Measurements from ENCODE around the gene DUS1L.

Gene DUS1L

DNA sequence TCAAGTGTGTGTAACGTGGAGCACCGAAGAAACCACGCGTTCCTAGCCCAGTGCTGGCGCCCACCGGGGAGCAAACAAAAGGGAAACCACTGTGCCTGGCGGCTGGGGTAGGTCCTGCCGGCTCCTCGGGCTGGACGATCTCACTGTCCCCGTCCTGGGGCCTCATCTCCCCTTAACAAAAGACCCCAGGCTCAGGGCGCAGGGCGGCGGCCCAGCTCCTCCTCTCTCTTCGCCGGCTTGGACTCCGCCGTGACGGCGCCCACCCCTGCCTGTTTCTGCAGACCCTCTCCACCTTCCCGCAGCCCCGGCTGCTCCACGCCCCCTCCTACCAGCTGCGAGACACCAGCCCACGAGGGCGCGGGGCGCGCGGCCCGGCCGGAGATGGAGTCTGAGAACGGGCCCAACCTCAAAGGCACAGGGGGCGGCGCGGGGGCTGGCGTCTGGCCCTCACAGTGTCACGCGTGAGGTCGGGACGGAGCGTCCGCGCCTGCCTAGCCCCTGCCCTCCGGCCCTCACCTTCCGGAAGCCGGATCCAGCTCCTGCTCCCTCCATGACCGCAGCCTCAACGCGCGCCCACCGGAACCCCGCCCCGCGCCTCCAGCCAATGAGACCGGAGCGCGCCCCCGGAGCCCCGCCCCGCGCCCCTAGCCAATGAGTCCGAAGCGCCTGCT, 43.2 kb downstream of the DUS1L start, which contains the start of gene CENPX:
TSS of gene CENPX (minus strand) at position 569 of the 671 bp plus-strand sequence. CDS start at position 552, 17 bp downstream.
- DNase-seq: no peak

DNA sequence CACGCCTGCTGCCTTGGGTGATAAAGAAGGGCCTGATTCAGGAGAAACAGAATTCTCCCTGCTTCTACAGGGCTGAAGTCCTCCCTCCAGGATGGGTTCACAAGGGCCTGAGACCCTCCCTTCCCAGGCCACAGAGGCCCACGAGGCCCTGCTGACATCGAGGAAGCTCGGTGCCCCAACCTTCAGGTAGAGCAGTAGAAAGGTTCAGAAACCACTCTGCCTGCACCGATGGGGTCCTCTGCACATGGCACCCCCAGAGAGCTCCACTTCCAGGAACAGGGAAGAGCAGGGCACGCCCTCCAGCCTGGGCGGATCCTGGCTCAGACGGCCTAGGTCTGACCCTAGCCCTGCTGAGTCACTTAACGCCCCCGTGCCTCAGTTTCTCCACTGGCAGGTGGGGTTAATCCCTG, 43.7 kb downstream of the DUS1L start:
- no peak for DNase-seq

DNA sequence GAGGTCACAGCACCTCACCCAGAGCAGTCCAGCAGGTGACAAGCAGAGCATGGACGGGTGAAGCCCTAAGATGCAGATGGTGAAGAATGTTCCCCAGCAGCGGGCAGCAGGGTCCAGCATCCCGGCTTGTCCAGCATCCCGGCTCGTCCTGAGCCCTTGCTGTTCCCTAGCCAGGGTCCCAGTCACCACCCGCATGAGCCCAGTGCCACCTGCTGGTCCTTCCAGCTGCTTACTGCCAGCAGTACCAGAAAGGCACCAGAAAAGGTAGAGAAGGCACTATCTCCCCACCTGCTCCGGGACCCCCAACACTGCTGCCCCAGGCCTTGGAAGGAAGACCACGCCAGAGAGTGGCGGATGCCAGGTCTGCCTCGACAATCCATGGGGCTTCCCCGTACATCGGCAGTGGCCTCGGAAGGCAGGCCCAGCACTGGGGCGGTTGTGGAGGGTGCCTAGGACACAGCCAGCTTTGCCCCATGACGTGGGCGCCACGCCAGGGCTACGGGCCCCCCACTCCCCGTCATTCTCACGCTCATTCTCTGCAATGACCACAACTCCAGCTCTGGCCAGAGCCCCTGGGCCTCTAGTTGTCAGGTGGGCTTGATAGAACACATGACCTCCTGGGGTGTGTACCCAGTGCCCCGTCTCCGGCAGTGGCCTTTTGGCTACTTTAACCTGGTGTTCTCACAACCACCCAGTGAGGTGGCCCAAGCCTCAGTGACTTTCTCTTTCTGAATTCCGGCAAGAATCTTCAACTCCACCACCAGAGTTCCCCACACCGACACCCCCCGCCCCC, 44.3 kb downstream of the DUS1L start:
- DNase-seq: peak; percentile 61

DNA sequence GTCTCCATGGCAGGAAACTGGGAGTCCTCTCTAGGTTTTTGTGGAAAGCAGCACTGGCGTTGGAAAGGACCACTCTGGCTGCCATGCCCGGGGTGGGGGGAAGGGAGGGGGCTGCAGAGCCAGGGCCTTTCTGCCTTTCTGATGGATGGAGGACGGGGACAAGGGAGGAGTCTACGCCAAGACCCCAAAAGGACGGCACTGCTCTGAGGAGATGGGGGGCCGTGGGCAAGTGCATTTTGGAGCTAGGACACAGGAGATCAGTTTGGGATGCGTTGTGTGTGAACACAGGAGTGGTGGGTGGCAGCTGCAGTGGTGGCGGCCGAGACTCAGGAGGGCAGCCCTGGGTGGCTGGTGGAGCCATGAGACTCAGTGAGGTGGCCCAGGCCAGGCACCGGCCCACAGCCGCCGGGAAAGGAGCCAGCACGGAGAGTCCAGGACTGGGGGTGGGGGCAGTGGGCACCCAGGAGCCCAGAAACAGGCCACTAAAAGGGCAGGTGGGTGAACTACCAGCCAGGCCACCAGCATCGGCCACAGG, 45.0 kb downstream of the DUS1L start:
- DNase-seq: no peak

DNA sequence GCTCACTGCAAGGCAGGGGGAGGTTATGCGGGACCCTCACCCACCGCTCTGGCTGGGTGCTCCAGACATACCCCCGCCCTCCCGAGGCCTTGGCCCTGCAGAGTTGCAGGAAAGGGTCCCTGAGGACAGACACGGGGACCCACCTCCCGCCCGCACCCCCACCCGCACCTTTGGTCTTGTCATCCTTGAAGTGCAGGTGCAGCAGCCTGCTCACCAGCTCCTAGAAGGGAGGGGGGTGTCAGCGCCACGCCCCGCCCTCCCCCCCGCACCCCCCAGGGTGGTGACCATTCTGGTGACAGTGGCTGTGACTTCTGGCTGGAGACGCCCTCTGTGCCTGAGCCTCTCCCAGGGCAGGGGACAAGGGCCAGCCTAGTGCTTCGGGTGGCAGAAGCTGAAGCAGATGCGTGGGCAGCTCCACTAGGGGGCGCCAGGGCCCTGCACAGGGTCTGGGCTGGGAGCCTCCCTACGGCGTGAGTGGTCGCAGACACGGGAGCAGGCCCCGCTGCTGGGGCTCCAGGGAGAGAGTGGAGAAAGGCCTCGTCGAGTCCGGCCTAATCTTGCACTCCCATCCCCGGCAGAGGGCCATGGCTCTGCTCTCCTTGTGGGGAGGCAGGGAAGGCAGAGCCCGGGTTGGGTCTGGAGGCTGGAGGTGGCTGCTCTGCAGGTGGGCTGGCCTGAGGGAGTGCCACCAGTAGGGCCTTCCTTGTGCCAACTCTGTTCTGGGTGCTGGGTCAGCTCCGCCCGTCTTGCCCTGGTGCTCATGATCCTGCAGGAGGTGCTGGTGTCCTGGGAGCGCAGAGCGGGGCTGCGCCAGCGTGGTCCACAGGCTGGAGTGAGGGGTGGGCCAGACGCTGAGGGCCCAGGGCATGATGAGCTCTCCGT, 45.7 kb downstream of the DUS1L start:
- peak; percentile 64 for DNase-seq

DNA sequence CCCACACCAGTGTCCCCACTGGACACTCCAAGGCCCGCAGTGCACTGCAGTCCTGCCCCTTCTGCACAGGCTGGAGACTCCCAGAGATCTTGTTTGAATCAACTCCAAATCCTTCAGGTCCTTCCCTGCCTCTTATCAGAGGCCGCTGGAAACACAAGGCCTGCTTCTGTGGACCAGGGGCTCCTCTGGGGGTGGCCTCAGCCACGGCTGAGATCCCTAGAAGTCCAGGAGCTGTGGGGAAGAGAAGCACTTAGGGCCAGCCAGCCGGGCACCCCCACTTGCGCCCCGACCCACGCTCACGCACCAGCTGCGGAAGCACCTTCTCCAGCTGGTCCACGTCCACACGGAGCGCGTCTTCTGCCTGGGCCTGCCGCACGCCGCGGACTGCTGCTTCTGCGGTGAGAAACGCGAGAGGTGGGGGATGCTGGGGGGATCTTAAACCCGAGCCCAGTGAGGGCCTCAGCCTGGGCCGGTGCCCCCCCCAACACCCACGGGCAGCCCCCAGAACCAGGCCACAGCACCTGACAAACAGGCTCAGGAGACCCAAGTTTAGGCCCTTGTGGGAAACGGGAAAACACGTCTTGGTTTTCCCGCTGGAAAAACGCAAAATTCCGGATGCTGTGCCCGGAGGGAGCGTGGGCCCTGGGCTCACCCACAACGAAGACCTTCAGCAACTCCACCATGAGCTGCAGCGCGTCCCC, 46.5 kb downstream of the DUS1L start:
- no peak for DNase-seq

DNA sequence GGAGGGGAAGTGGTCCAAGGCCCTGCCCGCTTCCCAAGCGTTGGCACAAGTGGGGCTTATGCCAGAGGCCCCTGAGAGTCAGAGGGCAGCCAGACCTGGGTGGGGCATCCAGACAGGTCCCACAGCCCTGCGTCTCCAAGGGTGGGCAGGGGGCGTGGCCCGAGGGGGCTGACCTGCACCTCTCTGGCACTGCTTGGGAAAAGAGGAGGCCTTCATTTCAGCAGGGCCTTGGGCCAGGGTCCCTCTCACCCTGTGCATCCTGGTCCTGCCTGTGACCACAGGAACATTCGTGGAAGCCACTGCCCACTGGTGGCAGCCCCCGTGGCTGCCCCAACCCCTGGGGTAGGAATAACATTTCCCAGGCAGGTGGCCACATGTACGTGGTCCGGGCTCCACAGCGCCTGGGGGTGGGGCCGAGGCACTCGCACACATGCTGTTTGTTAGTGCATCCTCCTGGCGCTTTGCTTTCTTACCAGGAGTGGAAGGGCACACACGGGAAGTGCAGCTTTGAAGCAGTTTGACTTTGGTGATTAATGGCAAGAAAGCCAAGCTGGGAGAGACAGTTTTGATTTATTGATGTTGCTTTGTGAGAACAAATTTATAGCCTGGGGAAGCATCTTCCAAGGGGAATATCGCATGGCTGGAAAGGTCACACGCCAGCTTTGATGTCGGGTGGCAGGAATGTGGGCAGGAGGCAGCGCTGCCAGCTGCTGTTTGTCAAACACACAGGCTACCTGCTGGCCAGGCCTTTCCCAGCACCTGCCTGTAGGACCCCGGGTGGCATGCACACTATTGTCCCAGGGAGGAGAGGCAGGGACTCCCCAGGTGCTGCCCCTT, 47.2 kb downstream of the DUS1L start:
- no peak for DNase-seq

DNA sequence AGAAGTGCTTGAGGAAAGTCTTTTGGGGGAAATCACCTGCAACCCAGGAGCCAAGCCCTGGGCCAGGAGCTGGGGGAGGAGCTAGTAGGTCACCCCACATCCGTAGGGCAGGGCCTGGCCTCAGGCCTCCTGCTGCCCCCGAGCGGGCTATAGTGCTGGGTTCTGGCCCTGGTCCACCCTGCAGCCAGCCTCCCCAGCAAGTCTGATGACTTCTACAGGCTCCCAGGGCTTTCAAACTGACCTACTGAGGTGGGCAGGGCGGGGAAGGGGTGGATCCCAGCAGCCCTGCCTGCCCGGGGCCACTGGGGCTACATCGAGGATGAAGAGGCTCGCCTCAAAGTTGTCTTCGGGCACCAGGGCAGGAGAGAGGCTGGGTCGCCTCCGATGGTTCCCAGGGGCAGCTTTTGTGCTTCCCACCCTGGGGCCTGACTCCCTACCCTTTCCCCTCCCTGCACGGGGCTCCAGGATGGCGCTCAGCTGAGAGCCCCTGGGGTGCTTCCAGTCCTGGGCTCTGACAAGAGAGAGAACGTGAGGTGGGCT, 47.9 kb downstream of the DUS1L start:
- DNase-seq: no peak

DNA sequence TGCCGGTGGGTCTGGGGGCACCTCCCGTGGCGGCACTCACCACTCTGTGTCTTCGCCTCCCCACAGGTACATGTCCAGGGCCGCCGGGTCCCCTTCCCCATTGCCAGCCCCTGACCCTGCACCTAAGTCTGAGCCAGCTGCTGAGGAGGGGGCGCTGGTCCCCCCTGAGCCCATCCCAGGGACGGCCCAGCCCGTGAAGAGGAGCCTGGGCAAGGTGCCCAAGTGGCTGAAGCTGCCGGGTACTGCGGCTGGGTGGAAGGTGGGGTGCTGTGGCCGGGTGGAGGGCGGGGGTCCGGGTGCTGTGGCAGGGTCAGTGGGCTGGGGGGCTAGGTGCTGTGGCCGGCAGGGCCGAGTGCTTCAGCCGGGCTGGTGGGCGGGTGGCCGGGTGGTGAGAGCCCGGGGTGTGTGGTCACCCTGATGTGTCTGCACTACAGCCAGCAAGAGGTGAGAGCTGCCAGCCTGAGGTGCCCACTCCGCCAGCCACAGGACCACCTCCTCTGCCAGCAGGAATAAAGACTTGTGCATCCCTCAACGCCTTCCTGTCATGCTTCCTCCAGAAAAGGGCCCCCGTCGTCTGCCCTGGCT, 48.6 kb downstream of the DUS1L start:
- DNase-seq: no peak

DNA sequence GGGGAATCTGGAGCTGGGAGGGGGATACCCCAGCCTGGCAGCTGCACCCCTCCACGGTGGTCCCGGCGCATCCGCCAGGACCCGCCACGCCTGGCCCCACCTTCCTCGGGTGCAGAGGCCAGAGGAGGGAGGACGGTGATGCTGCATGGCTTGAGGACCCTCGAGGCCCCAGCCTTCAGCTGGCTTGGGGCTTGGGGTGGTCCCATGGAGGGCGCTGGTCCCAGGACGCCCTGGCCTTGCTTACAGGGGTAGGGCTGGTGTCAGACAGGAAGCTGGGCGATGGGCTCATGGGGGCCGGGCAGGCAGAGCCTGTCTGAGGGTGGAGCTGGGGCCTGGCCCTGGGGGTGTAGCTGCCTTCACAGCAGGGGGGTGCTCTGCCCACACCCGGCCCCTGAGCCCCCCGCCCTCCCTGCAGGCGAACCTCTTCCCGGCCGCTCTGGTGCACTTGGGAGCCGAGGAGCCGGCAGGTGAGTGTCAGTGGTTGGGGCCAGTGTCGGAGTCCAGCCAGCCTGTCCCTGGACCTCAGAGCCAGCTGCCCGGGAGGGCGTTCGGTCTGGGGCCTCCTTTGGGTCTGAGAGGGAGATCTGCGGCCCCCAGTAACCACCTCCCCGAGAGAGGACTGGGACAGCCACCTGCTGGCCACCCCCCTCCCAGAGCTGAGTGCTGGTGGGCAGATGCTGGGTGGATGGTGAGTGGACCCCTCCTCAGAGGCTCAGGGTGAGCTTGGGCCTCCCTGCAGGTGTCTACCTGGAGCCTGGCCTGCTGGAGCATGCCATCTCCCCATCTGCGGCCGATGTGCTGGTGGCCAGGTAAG, 49.3 kb downstream of the DUS1L start:
- no peak for DNase-seq

DNA sequence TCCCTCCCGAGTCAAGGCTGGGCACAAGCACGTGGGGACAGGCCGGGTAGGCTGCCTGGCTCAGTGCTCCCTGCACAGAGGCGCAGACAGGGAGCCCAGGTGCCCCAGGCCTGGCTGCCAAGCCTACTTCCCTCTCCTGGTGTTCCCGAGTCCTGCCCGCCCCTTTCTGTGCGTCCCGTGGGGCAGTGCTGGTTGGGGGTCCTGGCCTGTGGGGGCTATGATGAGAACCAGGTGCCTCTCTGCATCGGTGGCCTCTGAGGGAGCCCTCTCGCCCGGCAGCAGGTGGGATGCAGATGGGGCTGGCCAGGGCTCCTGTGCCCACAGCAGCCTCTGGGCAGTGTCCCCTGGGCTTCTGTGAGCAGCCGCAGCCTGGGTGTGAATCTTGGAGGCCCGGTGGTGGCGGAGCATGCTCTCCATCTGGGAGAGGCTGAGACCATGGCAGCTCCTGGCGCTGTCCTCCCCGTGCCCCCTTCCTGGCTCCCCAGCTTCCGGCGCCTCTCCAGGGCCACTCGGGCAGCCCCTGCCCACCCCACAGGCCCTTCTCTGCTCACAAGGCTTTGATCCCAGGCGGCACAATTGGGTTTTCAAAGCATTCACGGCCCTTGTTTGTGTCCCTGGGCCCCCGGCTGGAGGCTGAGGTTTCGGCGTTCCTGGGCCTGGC, 50.2 kb downstream of the DUS1L start:
- no peak for DNase-seq

DNA sequence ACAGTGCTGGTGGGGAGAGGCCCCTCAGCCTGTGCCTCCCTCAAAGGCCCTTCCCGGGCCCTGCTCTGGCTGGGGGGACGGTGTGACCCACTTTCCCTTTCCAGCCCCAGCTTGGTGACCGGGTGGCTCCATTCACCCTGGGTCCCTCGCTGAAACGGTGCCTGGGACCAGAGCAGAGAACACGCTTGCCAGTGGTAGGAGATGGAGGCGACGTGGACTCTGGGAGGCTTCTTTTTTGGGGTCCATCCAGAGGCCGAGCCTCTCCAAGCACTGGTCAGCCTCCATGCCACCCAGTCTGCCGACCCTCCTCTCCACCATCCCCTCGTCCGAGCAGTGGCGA, 50.7 kb downstream of the DUS1L start:
- DNase-seq: no peak

DNA sequence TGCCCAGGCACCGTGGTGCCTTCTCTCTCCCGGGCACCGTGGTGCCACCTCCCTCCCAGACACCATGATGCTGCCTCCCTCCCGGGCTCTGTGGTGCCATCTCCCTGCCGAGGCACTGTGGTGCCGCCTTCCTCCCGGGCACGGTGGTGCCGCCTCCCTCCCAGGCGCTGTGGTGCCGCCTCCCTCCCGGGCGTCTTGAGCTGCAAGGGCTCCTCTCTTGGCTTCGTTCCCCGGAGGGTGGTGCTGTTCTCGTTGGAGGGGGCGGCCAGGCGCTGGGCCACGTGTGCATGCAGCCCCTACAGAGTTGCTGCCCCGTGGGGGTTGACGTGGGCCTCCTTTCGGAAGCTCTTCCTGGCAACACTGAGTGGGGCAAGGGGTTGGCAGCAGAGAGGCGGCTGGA, 51.2 kb downstream of the DUS1L start:
- no peak for DNase-seq

DNA sequence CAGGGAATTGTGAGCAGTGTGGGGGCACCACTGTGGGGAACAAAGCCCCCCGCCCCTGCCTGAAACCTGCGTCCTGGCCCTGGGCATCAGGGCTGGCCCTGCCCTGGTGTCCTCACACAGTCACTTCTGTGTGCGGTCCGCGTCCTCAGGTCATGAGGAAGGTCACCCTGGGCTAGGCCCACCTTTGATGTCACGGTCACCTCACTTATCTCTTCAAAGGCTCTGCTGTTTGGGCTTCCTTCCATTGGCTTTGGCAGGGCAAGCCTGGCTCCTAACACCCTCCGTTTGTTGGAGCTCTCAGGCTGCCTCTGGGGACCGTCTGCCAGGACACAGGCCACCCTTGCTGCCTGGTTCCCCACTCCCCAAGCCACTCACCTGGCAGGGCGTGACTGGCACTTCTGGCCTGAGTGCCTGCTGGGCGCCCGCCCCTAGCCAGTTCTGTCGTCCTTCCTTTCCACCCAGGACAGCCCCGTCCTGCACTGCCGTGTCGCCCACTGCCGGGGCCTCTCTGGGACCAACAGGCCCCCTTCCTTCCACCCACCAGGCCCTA, 51.8 kb downstream of the DUS1L start:
- DNase-seq: no peak

DNA sequence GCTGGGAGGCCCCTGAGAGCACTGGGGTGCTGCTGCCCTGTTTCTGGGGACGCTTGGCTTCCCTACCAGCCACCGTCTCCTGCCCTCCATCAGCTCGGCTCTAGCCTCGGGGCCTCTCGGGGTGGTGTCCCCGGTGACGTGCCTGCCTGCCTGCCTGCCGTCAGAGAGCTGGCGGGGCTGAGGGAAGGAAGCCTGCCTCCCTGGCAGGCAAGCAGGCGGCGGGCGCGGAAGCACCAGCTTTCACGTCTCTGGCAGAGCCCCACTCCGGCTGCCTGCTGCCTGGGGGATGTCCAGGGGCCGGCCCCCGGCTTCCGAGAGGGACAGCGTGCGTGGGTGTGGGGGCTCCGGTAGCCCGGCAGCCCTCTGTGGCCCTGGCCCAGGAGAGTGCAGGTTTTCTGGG, 52.3 kb downstream of the DUS1L start:
- DNase-seq: no peak

DNA sequence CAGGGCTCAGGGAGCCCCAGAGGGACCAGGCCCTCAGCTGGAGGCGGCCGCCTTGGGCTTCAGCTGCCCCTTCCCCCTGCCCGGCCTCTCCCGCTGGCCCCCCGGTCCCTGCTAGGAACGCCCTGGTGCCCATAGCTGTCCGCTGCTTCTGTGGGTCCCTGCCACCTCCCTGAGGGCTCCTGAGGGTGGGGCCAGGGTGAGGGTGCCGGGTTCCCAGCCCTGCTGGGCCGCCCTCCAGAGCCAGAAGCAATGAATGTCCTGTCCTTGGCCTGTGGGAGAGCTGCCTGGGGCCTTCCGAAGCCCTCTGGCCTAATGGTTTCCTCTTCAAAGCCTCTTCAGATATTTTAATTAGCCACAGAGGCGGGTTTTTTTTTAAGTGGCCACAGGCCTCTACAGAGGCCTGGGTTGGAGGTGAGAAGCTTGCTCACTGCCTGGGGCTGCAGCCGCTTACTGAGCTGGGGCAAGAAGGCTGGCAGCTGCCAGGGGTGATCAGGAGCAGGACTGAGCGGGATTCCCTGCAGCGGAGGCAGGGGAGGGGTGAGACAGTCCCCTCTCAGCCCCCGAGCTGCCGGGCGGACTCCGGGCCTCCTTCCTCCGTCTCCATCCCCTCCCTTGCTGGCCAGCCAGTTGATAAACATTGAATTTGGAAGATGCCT, 52.8 kb downstream of the DUS1L start:
- no peak for DNase-seq

DNA sequence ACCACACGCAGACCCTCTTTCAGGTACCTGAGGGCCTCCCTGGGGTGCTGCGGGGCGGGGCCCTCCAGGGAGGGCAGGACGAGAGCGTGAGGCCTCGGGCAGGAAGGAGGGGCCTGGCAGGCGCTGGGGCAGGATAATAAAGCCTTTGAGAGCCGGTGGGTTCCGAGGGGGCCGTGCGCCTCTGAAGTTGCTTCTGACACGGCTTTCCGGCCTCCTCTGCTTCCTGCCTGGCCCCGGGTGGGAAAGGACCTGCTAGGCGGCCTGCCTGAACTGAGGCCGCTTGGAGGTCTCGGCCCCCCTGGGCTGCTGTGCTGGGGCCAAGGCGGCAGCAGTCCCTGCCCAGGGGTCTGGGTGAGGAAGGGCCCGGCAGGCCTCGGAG, 53.4 kb downstream of the DUS1L start:
- no peak for DNase-seq

DNA sequence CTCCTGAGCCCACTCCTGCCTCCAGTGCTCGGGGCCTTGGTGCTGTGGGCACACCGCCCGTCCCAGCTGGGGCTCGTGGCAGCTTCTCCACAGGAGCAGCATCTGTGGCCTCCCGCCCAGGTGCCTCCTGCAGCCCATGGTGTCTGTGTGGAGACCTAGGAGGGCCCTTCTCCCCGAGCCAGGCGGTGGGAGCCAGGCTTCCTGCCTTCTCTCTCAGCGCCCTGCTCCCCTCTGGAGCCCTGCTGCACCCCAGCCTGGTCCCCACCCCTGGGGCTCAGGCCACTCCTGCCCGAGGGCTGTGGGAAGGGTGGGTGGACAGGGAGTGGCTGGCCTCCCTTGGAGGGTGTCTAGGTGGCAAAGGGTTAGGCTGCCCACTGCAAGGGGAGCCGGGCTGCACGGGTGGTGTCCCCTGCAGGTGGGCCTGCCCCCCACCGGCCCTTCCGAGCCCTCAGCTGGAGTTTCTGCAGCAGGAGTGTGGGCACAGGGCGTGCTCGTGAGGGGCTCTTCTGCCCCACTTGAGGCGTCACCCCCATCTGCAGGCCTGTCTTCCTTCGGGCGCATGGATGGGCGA, 53.9 kb downstream of the DUS1L start:
- DNase-seq: no peak
